Umbilical cord (tissue), 2 donors: ENCODE measurements around the gene RER1. TPM values are rescaled to one million over a fixed set of nuclear protein-coding genes. Genes with fewer than 3 reads are reported as not detected.

Source experiments
- DNase-seq: peaks from one replicate; pipeline ENCODE4 v3.0.0-alpha.2; 2015; ENCODE audit warnings: low spot score
- total RNA-seq: library from RNA; depleted of rRNA; stranded (reverse); fragments of >200 nt; gene quantifications from one replicate; pipeline ENCODE4 v1.2.3, GENCODE V29; 2014; ENCODE audit warnings: low replicate concordance; ENCODE audit not compliant: insufficient read depth

RER1 gene
- total RNA-seq, 1 donor from 2014 or later = 71.3 TPM

GRCh38 chr1:2353551-2354438 is 37.8 kb upstream of the RER1 start:
- DNase-seq = no peak

DNA sequence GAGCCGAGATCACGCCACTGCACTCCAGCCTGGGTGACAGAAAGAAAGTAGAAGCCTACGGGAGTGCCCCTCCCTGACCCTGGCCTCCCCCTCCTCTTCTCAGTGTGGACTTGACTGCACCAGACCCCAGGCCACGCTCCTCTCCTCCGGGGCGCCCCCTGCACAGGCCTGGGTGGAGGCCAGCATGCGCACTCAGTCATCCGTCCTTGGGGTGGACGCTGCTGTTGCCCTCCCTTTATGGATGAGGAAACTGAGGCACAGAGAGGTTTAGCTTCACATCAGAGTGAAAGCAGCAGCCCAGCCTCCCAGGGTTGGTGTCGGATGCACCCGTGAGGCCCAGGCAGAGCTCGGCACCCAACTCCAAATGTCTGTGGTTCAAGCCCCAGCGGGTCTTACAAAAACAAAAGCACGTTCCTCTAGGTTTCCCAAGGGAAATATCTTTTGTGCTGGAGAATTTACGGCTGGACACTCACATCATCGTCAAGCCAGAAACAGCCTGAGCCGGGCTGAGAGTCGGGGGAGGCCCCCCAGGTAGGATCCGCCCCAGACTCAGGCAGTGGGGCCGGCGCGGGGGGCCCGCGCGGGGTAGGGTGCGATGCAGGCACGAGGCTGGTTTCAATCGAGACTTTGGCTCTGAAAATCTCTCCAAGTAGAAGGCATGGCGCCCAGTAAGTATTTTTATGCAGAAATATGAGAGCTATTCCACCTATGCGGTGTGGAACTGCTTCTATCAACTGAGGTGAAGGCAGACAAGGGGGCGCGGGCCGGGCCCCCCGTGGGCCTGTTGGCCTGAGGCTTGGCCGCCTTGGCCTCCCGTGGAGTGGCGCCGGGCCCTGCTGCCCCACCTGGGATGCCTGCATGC is 36.9 kb upstream of the RER1 start:
- DNase-seq = peak; percentile 19

GRCh38 chr1:2355373-2356261 is 36.0 kb upstream of the RER1 start:
- DNase-seq = no peak

DNA sequence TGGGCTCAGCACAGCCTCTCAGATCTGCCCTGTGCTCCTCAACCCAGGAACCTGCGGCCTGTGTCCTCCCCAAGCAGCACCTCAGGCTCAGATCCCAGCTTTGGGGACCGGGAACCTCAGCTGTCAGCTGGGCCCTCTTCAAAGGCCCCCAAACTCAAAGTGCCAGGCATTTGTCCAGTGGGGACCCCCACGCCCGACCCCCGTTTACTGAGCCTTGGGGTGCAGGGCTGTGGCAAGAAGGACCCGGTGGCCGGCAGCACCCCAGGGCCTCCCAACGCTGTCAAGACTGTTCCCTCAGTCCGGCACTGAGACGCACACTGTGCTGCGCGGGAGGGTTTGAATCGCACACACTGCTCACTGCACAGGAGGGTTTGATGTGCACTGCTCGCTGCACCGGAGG is 35.2 kb upstream of the RER1 start:
- no peak for DNase-seq

DNA sequence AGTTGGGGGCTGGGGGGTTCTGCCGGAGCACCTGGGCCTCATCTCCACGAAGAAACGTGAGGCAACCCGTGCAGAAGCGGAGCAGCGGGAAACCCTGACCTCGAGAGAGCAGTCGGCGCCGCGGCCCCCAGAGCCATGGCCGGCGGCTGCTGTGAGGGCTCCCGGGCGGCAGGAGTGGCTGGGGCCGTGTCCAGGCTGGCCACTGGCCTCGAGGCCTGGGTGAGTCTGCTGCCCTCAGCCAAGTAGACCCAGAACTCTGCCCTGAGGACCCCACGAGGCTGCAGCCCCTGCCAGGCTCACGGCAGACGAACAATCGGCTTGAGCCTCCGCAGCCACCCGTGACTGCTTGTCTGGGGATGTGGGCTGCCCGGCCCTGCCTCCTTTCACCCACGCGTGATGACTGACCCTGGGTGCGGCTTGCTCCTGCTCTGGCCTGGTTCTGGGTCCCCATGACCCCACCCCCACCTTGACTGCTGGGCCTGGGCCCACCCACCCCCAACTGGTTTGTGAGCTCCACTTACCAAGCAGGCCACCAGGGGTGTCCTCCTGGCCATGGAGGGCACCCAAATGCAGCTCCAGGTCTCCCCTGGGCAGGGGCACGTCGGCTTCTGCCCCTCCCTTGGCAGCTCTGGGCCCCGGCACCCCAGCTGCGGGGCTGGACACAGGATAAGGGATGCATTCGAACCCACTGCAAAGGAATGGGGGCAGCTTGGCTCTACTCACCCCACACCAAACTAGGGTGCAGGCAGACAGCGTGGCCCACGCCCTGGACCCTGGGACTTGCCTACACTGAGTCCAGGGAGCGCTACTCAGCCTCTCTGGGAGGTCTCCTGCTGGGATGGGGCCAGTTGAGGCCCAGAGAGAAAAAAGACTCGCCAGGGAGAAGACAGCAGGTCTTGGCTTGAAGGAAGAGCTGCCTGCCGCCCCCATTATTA is 34.5 kb upstream of the RER1 start:
- DNase-seq = no peak

- DNase-seq = no peak
Measured at GRCh38 chr1:2358072-2358471, 33.6 kb upstream of the RER1 start.

DNA sequence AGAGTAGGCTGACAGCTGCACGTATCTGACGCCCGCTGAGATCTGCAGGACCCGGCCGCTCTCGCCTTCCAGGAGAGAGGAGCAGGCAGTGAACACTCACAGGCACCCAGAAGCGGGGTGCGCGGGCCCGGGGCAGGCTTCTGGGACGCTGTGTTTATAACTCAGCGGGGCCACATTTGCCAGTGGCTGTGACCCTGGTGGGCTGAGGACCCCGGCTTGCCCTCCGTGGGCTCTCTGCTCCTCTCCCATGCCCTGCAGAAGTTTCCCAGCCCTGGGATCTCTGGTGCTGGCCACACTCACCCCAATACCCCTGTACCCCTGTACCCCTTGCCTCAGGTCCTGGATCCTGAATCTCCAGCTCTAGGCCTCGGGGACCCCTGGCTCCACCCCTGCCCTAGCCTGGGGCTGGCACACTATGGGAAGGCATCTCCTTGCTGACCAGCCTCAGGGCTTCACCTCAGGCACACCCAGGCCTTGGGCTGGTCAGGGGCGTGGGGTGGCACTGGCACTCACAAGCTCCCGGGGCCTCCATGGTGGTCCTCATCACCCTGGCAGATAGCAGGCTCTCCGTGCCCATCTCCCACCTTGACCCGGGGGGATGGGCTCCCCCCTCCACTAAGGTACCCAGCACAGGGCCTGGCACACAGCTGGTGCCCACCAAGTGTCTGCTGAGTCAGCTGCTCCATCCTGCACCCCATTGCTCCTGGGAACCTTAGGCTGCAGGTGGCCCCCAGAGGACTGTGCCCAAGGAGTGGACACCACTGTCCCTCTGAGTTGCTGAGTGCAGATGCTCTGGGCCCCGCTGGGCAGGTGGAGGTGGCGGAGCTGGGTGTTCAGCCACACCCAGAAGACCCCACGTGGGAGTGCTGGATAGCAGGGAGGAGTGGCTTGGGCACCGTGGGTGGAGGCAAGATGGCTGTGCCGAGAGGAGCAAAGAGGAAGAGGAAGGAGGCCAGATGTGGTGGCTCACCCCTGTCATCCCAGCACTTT is 32.7 kb upstream of the RER1 start:
- no peak for DNase-seq

GRCh38 chr1:2360588-2361364 is 30.9 kb upstream of the RER1 start:
- no peak for DNase-seq

GRCh38 chr1:2363847-2364513 is 27.7 kb upstream of the RER1 start:
- no peak for DNase-seq

- no peak for DNase-seq
Measured at GRCh38 chr1:2368053-2368744, 23.4 kb upstream of the RER1 start.

- no peak for DNase-seq
Measured at GRCh38 chr1:2372551-2373490, 18.8 kb upstream of the RER1 start.

GRCh38 chr1:2373551-2374251 is 17.9 kb upstream of the RER1 start:
- DNase-seq = no peak

- DNase-seq = no peak
Measured at GRCh38 chr1:2374252-2375155, 17.1 kb upstream of the RER1 start.

- DNase-seq = no peak
Measured at GRCh38 chr1:2375246-2375922, 16.3 kb upstream of the RER1 start.
